ENCODE measurements around the gene USP6NL. TPM values are rescaled to one million over a fixed set of nuclear protein-coding genes. Genes with fewer than 3 reads are reported as not detected.

The USP6NL gene
- total RNA-seq, 1 experiment from 2014 or later, result 35.6 TPM

GRCh38 chr10:11448545-11449244, 162.8 kb downstream of the USP6NL start:
- intact Hi-C loops (cut with micrococcal nuclease; ENCODE audit: unreplicated experiment), result no loop called here
- Histone ChIP-seq H3K9me3 (no peaks in the 10 kb centered on the region), H3K36me3 (ENCODE audit: control insufficient read depth, insufficient read depth, low read length) (no peaks in the 10 kb centered on the region), H3K4me3 (ENCODE audit: low read depth, low read length) (no peak overlapping the region), H3K4me1 (no peaks in the 10 kb centered on the region), H3K27me3 (replicated peaks; ENCODE audit: control insufficient read depth, insufficient read depth, low read length) (no peaks in the 10 kb centered on the region; the same call in 1 of the 2 replicates)
- Mint-ChIP-seq H3K27me3 (ENCODE audit: insufficient read depth, unreplicated experiment) (peaks cover 15% of the 10 kb centered on the region), H3K4me1 (ENCODE audit: low read depth, unreplicated experiment) (peaks cover 6% of the 10 kb centered on the region), H3K9me3 (ENCODE audit: unreplicated experiment) (no peaks in the 10 kb centered on the region), H3K27ac (ENCODE audit: unreplicated experiment) (no peak overlapping the region), H3K4me3 (ENCODE audit: unreplicated experiment) (no peak overlapping the region), H3K36me3 (ENCODE audit: insufficient read depth, unreplicated experiment) (no peaks in the 10 kb centered on the region)
- no peak for DNase-seq
- POLR2A ChIA-PET, result no interaction called here
- BruUV-seq (replicated peaks), result no TSS peak
- TF ChIP-seq, protein P1, sequence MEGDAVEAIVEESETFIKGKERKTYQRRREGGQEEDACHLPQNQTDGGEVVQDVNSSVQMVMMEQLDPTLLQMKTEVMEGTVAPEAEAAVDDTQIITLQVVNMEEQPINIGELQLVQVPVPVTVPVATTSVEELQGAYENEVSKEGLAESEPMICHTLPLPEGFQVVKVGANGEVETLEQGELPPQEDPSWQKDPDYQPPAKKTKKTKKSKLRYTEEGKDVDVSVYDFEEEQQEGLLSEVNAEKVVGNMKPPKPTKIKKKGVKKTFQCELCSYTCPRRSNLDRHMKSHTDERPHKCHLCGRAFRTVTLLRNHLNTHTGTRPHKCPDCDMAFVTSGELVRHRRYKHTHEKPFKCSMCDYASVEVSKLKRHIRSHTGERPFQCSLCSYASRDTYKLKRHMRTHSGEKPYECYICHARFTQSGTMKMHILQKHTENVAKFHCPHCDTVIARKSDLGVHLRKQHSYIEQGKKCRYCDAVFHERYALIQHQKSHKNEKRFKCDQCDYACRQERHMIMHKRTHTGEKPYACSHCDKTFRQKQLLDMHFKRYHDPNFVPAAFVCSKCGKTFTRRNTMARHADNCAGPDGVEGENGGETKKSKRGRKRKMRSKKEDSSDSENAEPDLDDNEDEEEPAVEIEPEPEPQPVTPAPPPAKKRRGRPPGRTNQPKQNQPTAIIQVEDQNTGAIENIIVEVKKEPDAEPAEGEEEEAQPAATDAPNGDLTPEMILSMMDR (IDR thresholded peaks at IDR 0.05; ENCODE audit: insufficient read depth in 1 of 2, low read depth in 1 of 2, low read length in 1 of 2, severe bottlenecking in 1 of 2, unreplicated experiment in 1 of 2), result no peak
- CTCF ChIA-PET, result no interaction called here

GRCh38 chr10:11448190-11448544, 163.3 kb downstream of the USP6NL start:
- Histone ChIP-seq H3K4me3 (ENCODE audit: low read depth, low read length) (no peak overlapping the region), H3K36me3 (ENCODE audit: control insufficient read depth, insufficient read depth, low read length) (no peaks in the 10 kb centered on the region), H3K9me3 (no peaks in the 10 kb centered on the region), H3K4me1 (no peaks in the 10 kb centered on the region), H3K27me3 (replicated peaks; ENCODE audit: control insufficient read depth, insufficient read depth, low read length) (no peaks in the 10 kb centered on the region; the same call in 1 of the 2 replicates)
- Mint-ChIP-seq H3K36me3 (ENCODE audit: insufficient read depth, unreplicated experiment) (no peaks in the 10 kb centered on the region), H3K9me3 (ENCODE audit: unreplicated experiment) (no peaks in the 10 kb centered on the region), H3K27me3 (ENCODE audit: insufficient read depth, unreplicated experiment) (peaks cover 15% of the 10 kb centered on the region), H3K27ac (ENCODE audit: unreplicated experiment) (no peak overlapping the region), H3K4me1 (ENCODE audit: low read depth, unreplicated experiment) (peaks cover 6% of the 10 kb centered on the region), H3K4me3 (ENCODE audit: unreplicated experiment) (no peak overlapping the region)
- TF ChIP-seq, protein P1 (IDR thresholded peaks at IDR 0.05; ENCODE audit: insufficient read depth in 1 of 2, low read depth in 1 of 2, low read length in 1 of 2, severe bottlenecking in 1 of 2, unreplicated experiment in 1 of 2), result no peak
- CTCF ChIA-PET, result no interaction called here
- POLR2A ChIA-PET, result no interaction called here
- no peak for DNase-seq
- no TSS peak for BruUV-seq (replicated peaks)
- intact Hi-C loops (cut with micrococcal nuclease; ENCODE audit: unreplicated experiment), result no loop called here

DNA sequence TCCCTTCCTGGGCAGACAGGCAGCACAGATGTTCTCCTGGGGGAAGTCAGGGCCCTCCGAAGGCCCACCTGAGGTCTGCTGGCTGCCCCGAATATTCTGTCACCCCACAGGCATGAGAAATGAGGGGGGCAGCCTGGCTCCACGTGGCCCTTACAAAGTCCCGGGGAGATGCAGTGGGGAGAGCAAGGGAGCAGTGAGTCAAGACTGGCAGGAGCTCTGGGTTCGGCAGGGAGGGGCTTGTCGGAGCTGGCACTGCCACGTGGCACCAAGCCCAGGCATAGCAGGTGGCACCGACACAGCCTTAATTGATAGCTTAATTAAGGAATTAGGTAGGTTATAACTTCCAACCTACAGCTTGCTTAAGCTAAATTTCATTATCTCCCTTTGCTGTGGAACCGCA, 163.9 kb downstream of the USP6NL start:
- Mint-ChIP-seq H3K27ac (ENCODE audit: unreplicated experiment) (no peak overlapping the region), H3K36me3 (ENCODE audit: insufficient read depth, unreplicated experiment) (no peaks in the 10 kb centered on the region), H3K9me3 (ENCODE audit: unreplicated experiment) (no peaks in the 10 kb centered on the region), H3K27me3 (ENCODE audit: insufficient read depth, unreplicated experiment) (peaks cover 15% of the 10 kb centered on the region), H3K4me1 (ENCODE audit: low read depth, unreplicated experiment) (peaks cover 6% of the 10 kb centered on the region), H3K4me3 (ENCODE audit: unreplicated experiment) (no peak overlapping the region)
- Histone ChIP-seq H3K4me3 (ENCODE audit: low read depth, low read length) (no peak overlapping the region), H3K9me3 (no peaks in the 10 kb centered on the region), H3K27me3 (replicated peaks; ENCODE audit: control insufficient read depth, insufficient read depth, low read length) (no peaks in the 10 kb centered on the region; the same call in 1 of the 2 replicates), H3K36me3 (ENCODE audit: control insufficient read depth, insufficient read depth, low read length) (no peaks in the 10 kb centered on the region), H3K4me1 (no peaks in the 10 kb centered on the region)
- BruUV-seq (replicated peaks), result no TSS peak
- no peak for DNase-seq
- ChIA-PET CTCF (no interaction called here), POLR2A (no interaction called here)
- TF ChIP-seq, protein P1 (IDR thresholded peaks at IDR 0.05; ENCODE audit: insufficient read depth in 1 of 2, low read depth in 1 of 2, low read length in 1 of 2, severe bottlenecking in 1 of 2, unreplicated experiment in 1 of 2), result no peak
- intact Hi-C loops (cut with micrococcal nuclease; ENCODE audit: unreplicated experiment), result no loop called here

All from Caco-2 (cell line).